DMS153 treated with DMSO at 0.1 percent for 48 hours (cell line): ENCODE results near the gene MAP4K3.
"Not testable (repeated sequence)": the region's sequence is repeated elsewhere in the genome, so short reads cannot be mapped to it uniquely, and the experiment has no call there.

Experiments used
- DNase-seq: peaks from one replicate; lab custom pipeline; 2025; ENCODE audit not compliant: unreplicated experiment; lab: John Stamatoyannopoulos, UW

MAP4K3 gene

DNA sequence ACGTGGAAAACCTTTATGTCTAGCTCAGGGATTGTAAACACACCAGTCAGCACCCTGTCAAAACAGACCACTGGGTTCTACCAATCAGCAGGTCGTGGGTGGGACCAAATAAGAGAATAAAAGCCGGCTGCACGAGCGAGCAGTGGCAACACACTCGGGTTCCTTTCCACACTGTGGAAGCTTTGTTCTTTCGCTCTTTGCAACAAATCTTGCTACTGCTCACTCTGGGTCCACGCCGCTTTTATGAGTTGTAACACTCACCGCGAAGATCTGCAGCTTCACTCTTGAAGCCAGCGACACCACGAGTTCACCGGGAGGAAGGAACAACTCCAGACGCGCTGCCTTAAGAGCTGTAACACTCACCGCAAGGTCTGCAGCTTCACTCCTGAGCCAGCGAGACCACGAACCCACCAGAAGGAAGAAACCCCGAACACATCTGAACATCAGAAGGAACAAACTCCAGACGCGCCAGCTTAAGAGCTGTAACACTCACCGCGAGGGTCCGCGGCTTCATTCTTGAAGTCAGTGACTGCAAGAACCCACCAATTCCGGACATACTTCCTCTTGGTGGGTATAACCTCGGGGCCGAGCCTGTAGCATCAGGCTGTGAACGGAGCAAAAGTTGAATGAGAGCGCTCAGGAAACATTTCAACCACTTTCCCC lies 192.0 kb downstream of the MAP4K3 start:
- not testable (repeated sequence) for DNase-seq

DNA sequence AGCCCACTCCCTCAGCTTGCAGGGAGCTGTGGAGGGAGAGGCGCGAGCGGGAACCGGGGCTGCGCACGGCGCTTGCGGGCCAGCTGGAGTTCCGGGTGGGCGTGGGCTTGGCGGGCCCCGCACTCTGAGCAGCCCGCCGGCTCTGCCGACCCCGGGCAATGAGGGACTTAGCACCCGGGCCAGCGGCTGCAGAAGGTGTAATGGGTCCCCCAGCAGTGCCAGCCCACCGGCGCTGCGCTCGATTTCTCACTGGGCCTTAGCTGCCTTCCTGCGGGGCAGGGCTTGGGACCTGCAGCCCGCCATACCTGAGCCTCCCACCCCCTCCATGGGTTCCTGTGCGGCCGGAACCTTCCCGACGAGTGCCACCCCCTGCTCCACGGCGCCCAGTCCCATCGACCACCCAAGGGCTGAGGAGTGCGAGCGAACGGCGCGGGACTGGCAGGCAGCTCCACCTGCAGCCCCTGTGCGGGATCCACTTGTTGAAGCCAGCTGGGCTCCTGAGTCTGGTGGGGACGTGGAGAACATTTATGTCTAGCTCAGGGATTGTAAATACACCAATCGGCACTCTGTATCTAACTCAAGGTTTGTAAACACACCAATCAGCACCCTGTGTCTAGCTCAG lies 192.7 kb downstream of the MAP4K3 start:
- not testable (repeated sequence) for DNase-seq

DNA sequence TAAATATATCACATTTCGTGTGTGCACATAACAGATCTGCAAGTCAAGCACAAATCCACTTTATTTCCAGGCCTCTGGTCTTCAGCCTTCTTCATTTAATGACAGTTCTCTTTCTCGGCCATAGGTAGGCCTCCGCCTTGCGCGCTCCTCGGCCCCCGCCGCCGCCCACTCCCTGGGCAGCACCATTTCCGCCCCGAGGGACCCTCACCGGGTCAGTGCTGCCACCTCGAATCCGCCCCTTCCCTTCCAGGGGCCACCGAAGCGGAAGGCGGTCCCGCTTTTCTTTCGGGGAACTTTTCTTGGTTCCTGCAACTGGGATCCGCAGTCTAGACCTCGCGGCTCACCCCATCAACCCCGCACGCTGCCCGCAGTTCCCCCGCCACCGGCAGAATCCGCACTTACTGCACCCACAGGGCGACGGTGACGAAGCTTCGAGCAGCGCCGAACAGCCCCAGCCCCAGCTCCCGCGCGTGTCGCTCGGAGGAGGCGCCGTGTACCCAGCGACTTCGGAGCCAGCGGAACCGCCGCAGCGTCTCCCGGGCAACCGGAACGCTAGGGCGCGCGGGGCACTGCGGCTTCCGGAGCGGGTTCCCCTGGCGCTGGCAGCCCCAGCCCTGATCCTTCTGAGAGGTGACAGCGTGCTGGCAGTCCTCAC lies 193.5 kb downstream of the MAP4K3 start, which contains the start of gene CDKL4:
Gene CDKL4 (minus strand): TSS at position 502 of the 655 bp plus-strand sequence.
- DNase-seq: no peak

DNA sequence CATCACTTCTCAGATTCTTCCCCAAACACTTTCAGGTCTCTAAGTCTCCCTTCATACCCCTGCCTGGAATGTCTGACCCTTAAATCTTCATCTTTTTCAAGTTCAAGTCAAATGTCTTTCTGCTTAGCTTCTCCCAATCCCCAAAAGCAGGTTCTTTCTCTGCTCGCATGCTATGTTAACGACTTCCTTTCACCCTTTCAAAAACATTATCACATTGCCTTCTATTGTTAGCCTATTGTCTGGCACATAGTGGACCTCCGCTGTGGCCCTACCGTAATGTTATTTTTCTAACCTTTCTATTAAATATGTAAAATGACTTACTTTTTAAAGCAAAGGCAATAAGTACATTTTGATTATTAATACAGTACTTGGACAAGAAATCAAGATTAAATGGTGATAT lies 195.5 kb downstream of the MAP4K3 start:
- DNase-seq: no peak

DNA sequence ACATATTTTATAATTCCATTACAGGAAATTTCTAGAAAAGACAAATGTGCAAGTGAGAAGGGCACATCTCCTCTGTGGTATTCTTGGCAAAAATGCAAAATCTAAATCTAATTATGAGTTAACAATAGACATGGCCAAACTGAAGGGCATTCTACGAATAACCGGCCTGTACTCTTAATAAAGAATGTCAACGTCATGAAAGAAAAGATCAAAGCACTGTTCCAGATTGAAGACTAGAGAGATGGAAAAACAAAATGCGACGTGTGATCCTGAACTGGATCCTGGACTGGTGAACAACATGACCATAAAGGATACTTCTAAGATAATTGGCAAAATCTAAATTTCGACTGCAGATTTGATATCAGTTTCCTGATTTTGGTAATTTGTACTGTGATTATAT lies 196.3 kb downstream of the MAP4K3 start:
- no peak for DNase-seq

DNA sequence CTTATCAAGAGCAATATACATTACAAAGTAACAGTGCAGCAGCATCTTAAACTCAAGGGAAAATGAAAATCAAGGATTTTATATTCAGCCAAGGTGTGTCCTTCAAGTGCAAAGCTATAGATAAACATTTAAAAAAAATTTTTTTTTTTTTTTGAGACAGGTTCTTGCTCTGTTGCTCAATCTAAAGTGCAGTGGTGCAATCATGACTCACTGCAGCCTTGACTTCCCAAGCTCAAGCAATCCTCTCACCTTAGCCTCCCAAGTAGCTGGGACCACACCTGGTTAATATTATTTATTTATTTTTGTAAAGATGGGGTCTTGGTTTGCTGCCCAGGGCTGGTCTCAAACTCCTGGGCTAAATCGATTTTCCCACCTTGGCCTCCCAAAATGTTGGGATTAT lies 202.3 kb downstream of the MAP4K3 start:
- no peak for DNase-seq

DNA sequence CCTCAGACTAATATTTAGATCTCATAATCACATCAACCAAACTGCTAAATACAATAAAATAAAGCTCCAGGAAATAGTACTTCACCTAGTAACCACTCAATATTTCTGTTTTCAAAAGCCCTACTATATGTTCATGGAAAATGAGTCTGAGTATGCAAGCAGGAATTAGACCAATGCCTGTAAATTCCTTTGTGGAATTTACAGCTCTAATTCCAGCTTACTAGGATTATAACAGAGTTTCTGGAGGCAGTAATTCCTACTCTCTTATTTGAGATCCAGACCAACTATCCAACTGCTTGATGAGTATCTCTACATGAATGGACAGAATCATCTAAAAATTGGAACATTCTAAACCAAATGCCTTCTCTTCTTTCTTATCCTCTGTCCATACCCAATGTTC lies 204.9 kb downstream of the MAP4K3 start:
- no peak for DNase-seq

DNA sequence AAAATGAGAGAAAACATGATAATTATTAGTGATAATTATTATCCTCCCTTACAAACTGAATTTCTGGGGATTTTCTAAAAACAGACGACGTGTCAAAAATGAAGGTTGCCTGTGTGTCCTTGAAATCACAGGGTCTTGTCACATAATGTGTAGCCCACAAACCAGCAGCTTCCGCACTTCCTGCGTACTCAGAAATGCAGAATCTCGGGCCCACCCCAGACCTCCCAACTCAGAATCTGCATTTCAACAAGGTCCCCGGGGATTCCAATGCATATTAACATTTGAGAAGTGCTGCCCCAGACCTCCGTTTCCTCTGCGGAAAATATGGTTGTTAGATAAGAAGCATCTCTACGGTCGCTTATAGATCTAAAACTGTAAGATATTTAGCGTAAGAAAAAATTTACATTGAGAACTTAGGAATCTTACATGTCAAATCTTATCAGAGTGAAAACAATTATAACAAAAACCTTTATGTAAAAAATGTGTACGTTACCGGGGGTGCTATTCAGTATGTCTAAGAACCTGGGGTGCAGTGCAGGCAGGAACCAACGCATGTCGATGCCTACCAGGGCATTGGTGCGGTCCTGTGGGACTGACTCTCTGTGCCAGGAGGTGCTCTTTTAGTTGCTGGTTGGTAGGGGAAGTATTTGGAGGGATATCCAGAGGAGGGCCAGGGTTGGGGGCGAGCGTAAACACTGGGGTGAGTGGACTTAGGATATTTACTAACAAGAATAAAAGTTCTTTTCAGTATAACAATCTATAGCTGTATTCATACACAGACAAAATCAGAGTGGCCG lies 208.5 kb downstream of the MAP4K3 start:
- DNase-seq: no peak

DNA sequence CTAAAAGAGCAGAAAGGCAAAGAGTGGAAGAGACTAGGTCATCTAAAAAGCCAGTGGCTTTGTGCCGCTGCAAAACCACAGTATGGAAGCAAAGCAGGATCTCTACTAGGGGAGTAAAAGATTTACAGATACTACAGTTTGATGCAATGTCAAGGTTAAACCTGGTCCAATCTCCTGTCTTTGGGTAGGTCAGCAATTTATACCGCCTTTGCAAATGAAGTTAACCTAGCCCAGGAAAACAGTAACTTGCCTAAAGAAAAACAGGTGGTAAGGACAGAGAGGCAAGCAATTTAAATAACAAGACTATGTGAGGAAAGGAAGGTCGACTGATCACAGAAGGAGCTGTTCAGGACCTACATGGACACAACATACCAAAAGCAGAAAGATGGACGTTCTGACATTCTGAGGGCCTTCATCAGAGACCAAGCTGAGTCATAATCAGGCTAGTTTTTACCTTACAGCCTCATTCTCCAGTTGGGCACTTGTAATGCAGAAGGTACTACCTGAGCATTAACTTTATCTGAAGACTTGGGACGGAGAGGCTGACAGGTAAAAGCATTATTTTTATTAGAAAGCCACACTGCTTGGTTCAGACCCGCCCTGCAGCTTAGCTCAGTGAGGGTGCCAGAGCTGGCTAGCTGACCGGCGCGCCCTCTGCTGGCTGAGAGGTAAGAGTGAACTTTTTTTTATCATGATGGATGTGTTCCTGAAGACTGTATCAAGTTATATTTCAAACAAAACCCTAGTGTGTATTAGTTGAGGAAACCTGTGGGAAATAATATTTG lies 209.3 kb downstream of the MAP4K3 start:
- DNase-seq: peak; percentile 51

DNA sequence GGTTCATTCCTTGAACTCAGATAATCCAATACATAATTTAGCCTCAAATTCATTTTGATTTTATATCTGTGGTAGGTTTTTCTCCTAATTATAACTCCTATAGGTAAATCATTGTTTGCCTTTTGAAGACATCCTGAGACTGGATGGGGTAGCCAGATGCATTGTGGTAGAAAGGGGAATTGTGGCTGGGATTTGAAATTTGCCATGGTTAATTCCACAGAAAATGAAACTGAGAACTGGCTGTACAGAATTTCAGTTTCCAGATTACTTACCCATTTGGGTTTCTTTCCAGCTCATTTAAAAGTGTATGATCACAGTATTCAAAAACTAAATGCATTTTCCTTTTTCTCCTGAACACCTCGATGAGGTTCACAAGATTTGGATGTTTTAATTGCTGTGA lies 211.5 kb downstream of the MAP4K3 start:
- DNase-seq: no peak

DNA sequence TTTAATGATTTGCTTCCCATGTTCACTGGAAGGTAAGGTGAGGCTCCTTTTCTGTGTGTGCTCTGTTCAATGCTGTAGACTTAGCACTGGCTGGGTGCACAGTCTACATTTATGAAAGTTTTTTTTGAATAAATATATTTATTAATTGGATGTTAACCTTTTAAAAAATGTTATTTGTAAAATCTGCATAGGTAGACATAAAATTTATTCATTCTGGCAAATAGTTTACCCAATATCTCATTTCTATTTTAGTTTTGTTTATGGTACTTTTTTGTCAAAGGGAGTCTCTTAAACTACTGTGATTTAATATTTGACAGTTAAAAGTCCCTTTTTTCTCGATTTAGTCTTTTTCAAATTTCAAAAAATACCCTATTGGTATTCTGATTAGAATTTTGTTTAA lies 213.2 kb downstream of the MAP4K3 start:
- no peak for DNase-seq

DNA sequence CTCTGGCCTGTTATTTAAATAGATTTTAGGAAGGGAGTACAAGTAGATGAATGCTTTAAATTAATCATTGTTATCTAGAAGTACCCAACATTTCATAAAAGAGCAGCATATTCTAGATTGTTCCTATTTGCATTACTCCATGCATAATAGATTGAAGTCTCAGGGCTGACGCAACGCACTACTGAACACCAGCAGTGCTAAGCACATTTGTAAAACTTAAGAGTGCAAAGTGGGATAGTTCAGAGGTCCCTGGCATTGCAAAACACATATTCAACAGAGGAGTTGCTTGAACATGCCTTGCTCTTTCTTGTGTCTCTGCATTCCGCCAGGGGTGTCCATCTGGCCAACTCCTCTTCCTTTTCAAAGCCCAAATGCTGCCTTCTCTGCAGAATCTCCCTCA lies 215.6 kb downstream of the MAP4K3 start:
- no peak for DNase-seq

DNA sequence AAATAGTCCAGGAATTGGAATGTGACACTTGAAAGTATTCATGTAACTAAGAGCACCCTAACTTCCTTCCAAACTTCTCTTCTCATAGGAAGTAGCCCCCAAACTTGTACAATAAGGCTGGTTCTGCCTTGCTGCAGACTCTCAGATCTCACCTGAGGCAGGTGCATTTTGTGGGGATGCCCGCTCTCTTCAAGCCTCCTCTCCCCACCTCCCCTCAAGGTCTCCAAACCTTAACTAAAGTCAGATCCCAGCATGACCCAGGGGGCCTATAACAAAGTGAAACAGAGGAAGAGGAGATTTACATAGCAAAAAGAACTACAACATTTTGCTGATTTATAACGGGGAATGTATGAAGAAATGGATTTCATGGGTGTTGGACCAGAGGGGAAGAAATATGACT lies 216.9 kb downstream of the MAP4K3 start:
- no peak for DNase-seq

DNA sequence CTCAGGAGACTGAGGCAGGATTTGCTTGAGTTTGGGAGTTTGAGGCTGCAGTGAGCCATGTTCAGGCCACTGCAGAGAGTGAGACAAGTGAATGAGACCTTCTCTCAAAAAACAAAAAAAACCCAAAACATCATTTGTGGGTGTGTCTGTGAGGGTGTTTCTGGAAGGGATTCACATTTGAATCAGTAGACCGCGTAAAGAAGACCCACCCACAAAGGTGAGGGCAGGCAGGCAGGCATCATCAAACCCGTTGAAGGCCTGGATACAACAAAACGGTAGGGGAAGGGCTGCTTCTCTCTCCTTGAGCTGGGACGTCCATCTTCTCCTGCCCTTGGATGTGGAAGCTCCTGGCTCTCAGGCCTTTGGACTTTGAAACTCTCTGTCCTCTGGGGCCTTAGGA lies 218.7 kb downstream of the MAP4K3 start:
- no peak for DNase-seq

DNA sequence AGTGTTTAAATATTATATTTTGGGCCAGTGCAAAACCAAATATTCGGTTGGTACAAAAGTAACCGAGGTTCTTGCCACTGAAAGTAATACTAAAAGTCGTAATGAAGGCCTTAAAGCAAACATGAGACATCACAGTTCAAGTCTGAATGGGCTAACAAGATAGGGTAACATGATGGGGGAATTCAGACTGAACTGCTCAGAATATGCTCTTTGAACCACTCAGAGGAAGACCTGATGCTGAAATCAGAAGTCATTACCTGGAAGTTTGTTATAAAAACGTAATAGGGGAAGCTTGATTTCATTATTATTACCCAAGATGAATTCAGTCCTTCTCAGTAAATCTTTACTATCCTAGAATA lies 219.9 kb downstream of the MAP4K3 start:
- DNase-seq: no peak

DNA sequence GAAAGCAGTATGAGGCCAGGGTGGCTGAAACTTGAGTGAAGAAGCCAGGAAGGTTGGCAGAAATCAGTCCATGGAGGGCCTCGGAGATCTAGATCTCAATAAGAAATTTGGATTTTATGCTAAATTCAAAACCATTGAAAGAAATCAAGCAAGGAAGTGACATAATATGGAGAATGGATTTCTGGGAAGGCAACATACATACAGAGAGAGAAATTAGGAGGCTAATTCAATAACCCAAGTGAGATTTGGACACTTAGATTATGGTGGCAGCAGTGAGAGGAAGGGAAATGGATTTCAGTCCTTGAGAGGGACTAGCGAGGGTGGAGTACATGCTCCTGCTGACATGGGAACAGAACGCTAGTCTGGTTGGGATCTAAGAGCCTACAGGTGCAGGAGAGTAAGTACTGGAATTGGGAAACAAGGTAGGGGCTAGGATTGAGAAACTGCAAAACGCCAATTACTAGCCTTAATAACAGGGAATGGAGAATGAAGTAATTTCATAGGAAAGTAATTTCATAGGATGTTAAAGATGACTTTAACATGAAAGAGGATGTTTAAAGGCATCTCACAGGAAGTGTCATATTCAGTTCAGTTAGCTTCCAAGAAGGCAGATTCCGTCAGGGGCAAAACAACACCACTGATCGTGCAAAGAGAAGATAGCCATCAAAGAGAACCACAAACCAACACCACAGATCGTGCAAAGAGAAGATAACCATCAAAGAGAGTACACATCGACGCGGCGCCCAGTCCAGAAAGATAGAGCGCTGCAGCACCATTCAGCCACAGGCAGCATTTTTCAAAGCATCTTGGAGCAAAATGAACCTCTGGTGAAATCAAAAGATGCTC lies 220.5 kb downstream of the MAP4K3 start:
- no peak for DNase-seq

DNA sequence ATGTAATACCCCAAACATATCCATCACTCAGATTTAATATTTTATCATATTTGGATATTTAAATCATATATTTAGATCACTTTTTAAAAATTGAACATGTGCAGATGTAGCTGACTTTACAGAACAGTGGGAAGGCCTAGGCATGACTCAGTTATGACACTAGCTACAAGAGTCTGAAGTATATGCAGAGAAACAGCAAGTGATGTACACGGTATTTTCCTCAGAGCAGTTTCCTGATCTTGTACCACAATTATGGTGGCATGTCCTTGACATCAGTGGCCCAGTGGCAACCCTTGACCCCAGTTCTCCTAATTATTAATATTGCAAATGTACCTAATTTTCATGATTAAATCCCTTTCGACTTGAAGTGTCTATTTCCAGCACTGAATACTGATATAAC lies 221.5 kb downstream of the MAP4K3 start:
- no peak for DNase-seq

DNA sequence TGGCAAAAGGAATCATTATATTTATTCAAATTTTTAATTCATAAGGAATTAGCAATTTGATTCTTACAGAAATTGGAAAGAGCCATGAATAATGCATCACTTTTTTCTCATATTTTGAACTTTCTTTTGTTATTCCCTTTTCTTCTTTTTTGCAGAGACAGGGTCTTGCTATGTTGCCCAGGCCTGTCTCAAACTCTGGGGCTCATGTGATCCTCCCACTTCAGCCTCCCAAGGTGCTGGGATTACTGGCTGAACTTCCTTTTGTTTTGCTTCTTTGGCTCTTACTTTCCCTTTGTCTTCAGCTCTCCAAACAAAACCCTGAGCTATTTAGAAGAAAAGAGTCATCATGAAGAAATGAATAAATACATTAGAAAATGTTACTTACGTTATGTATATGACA lies 224.1 kb downstream of the MAP4K3 start:
- DNase-seq: no peak

DNA sequence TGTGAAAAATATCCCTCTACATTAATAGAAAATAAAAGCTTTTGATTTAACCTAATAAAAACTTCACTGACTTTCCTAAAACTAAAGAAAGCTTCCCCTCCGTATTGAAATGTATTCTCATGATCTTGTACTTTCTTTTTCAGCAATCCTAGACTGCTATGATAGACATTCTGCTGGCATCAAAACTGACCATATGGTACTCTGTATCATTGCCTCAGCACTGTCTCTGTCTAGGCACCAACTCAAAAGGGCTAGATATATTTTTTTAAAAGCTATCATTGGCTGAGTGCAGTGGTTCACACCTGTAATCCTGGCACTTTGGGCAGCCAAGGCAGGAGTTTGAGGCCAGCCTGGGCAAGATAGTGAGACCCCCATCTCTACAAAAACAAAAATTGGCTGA lies 226.2 kb downstream of the MAP4K3 start:
- no peak for DNase-seq

DNA sequence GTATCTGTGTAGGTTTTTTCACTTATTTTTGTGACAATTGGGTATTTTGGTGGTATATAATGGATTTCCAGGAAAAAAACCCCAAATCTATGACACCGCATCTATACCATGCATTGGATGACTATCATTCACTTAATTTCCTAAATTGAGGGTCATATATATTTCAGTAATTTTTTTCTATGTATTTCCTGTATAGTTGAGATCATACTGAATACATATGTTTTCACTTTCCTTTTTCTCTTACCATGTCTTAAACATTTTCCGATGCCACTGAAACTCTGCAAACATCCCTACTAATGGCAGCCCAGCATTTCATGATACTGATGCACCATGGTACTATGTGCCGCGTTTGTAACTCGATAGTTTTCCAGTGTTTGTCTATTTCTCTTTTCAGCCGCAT lies 233.7 kb downstream of the MAP4K3 start:
- DNase-seq: no peak
